ENCODE results near the gene PRPF8.

DNA sequence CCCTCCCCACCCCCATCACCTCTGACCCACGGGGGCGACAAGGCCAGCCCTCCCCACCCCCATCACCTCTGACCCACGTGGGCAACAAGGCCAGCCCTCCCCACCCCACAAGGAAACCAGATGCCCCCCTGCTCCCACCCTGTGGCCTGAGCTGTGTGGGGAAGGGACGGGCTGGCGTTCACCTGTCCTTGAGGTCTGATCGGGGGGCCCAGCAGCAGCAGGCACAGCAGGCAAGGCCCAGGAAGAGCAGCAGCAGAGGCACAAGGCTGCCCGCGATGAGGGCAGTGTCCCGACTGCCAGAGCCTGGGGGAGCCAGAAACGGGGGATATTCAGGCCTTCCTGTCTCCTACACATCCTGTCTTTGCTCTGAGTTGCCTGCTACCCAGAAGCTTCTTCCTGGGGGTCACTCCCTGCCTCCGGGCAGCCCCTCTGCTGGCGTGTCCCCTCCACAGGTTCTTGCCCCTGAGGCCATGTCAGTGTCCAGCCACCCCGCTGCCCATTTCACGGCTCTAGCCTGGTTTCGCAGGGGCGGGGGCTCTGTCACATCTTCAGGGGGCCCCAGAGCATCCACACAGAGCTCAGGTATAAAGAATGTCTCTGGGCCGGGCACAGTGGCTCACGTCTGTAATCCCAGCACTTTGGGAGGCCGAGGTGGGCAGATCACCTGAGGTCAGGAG is 45.9 kb downstream of the PRPF8 start:
- TF ChIP-seq EZH2 (IDR thresholded peaks at IDR 0.05; ENCODE audit: insufficient read depth, poor library complexity, severe bottlenecking) (no peak), EZH2phosphoT487 (IDR thresholded peaks at IDR 0.05; ENCODE audit: insufficient read depth, low read depth) (no peak)

Data from GM23248 (cell line).